Measurements from ENCODE around the gene HOXC9. TPM values are rescaled to one million over a fixed set of nuclear protein-coding genes. Genes with fewer than 3 reads are reported as not detected.
A peak's percentile ranks its signal among the peaks of the same experiment; 100 is the strongest.

The HOXC9 gene
- total RNA-seq, 2 donors from 2014 or later: not detected

DNA sequence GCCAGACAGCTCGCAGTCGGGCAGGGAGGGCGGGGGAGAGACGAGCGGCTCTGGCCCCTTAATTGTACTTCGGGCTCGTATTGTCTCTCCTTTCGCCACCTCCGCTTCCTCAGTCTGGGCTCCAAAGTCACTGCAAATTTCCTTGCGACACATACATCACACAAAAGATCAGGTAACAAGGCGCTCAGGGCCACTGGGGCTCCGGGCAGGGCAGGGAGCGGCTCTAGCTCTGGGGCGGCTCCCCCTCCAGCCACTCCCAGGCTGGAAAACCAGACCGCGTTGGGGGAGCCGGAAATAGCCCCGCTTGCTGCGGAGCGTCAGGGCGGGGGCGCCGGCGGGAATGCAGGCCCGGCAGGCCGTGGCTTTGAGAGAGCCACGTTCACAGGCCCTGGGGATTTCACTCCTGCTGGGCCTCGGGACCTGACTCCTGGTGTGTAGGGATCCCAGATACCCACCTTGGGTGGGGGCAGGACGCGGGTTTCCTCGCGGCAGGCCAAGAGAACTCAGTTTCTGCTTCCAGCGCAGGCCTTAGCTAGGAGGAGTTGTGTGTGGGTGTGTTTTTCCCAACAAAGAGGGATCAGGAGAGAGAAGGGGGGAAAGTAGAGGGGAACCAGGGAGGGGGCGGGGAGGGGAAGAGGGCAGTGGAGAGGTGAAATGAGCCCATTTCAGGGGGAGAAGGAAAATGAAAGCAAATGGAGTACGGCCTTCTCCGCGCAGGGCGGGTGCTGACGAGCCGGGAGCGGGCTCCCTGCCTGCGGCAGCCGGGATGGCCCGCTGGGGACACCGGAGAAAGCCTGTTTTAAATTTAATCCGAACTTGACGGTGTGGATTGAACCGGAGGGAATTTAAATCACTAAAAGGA is 4.4 kb upstream of the HOXC9 start:
- no peak for DNase-seq (ENCODE audit: low spot score)
- peaks cover 74 to 94% of the 10 kb centered on the region in 2 donors for H3K27me3 ChIP-seq
- H3K27ac ChIP-seq: no peak overlapping the region
- peaks cover 0 to 38% of the 10 kb centered on the region in 2 donors for H3K4me1 ChIP-seq
- H3K4me3 ChIP-seq: peak overlapping the region; percentile 28 to 49
- H3K36me3 ChIP-seq: no peaks in the 10 kb centered on the region
- H3K9me3 ChIP-seq: no peaks in the 10 kb centered on the region
- TF ChIP-seq, protein P1, sequence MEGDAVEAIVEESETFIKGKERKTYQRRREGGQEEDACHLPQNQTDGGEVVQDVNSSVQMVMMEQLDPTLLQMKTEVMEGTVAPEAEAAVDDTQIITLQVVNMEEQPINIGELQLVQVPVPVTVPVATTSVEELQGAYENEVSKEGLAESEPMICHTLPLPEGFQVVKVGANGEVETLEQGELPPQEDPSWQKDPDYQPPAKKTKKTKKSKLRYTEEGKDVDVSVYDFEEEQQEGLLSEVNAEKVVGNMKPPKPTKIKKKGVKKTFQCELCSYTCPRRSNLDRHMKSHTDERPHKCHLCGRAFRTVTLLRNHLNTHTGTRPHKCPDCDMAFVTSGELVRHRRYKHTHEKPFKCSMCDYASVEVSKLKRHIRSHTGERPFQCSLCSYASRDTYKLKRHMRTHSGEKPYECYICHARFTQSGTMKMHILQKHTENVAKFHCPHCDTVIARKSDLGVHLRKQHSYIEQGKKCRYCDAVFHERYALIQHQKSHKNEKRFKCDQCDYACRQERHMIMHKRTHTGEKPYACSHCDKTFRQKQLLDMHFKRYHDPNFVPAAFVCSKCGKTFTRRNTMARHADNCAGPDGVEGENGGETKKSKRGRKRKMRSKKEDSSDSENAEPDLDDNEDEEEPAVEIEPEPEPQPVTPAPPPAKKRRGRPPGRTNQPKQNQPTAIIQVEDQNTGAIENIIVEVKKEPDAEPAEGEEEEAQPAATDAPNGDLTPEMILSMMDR (IDR thresholded peaks at IDR 0.05): no peak

GRCh38 chr12:53996240-53997203 is 3.4 kb upstream of the HOXC9 start:
- DNase-seq (ENCODE audit: low spot score): no peak
- H3K4me3 ChIP-seq: peak overlapping the region; percentile 28 to 49
- TF ChIP-seq, protein P1 (IDR thresholded peaks at IDR 0.05): no peak
- H3K4me1 ChIP-seq: peaks cover 0 to 40% of the 10 kb centered on the region in 2 donors
- peaks cover 74 to 95% of the 10 kb centered on the region in 2 donors for H3K27me3 ChIP-seq
- no peak overlapping the region for H3K27ac ChIP-seq
- no peaks in the 10 kb centered on the region for H3K9me3 ChIP-seq
- H3K36me3 ChIP-seq: no peaks in the 10 kb centered on the region

DNA sequence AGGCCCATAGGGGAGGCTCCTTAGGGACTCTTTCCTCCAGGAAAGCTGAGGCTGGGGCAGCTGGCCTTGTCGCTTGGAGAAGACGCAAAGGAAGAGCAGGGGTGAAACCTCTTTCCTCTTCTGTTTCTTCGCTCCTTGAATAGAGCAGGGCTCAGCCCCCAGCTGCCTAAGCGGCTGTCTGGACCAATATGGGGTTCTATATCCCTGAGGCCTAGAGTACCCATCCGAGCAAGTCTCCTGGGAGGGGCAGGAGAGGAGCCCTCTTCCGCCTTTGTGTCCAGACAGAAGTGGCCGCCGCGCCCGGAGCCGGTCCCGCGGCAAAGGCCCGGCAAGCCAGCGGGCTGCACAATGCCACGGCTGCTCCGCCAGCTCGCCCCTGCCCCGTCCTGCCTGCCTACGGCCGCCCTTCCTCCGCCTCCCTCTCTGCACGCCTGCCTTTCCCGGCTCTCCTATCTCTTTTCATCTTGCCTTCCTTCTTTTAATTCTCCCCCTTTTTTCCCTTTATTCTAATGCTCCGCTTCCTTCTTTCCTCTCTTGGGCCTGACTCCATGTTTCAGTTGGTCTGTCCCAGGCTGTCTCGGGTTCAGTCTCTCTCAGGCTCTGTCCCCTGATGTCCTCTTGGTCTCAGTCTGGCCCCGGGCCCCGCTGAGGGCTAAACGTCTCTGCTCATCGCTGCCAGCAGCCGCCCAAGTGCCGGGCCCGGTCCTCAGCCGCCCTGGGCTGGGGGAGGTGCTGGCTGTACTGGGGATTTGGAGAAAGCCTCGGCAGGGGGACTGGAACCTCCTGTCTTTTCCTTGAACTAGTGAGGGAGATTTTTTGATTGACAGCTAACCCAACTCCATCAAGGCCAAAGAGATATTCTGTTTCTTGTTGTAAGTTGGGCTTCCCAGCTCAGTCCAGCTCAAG is 2.5 kb upstream of the HOXC9 start:
- Histone ChIP-seq H3K9me3 (no peaks in the 10 kb centered on the region), H3K4me1 (peaks cover 0 to 40% of the 10 kb centered on the region in 2 donors), H3K36me3 (no peaks in the 10 kb centered on the region), H3K27ac (no peak overlapping the region), H3K27me3 (peaks cover 69 to 95% of the 10 kb centered on the region in 2 donors), H3K4me3 (no peak overlapping the region)
- TF ChIP-seq, protein P1 (IDR thresholded peaks at IDR 0.05): no peak
- DNase-seq (ENCODE audit: low spot score): no peak

GRCh38 chr12:53998110-53998899 is 1.7 kb upstream of the HOXC9 start:
- no peaks in the 10 kb centered on the region for H3K9me3 ChIP-seq
- H3K36me3 ChIP-seq: no peaks in the 10 kb centered on the region
- TF ChIP-seq, protein P1 (IDR thresholded peaks at IDR 0.05): no peak
- H3K4me1 ChIP-seq: peaks cover 0 to 40% of the 10 kb centered on the region in 2 donors
- DNase-seq (ENCODE audit: low spot score): no peak
- no peak overlapping the region for H3K4me3 ChIP-seq
- H3K27ac ChIP-seq: no peak overlapping the region
- H3K27me3 ChIP-seq: peaks cover 69 to 96% of the 10 kb centered on the region in 2 donors
